T-helper 1 cell treated with Interleukin-12 subunit alpha and Interleukin-12 subunit beta and Interleukin-4 antibody, amounts not matched to agents 30 μg/mL and 1 μg/mL, for 36 hours (primary cell): Measurements from ENCODE around the gene EFCAB6.
"Not testable (repeated sequence)": the region's sequence is repeated elsewhere in the genome, so short reads cannot be mapped to it uniquely, and the experiment has no call there.

Experiments
- H3K27ac Mint-ChIP-seq: one replicate; pipeline ENCODE4 v1.8.0; 2021; ENCODE audit warnings: mild to moderate bottlenecking, mixed read lengths
- H3K27me3 Mint-ChIP-seq: one replicate; pipeline ENCODE4 v1.8.0; 2021; ENCODE audit warnings: low read depth, mixed read lengths
- H3K36me3 Mint-ChIP-seq: one replicate; pipeline ENCODE4 v1.8.0; 2021; ENCODE audit warnings: low read depth, mixed read lengths
- H3K4me1 Mint-ChIP-seq: one replicate; pipeline ENCODE4 v1.8.0; 2021; ENCODE audit warnings: low read depth, mixed read lengths
- H3K4me3 Mint-ChIP-seq: one replicate; pipeline ENCODE4 v1.8.0; 2021; ENCODE audit warnings: mild to moderate bottlenecking, moderate library complexity, mixed read lengths
- H3K9me3 Mint-ChIP-seq: one replicate; pipeline ENCODE4 v1.8.0; 2021; ENCODE audit warnings: mixed read lengths

The EFCAB6 gene

DNA sequence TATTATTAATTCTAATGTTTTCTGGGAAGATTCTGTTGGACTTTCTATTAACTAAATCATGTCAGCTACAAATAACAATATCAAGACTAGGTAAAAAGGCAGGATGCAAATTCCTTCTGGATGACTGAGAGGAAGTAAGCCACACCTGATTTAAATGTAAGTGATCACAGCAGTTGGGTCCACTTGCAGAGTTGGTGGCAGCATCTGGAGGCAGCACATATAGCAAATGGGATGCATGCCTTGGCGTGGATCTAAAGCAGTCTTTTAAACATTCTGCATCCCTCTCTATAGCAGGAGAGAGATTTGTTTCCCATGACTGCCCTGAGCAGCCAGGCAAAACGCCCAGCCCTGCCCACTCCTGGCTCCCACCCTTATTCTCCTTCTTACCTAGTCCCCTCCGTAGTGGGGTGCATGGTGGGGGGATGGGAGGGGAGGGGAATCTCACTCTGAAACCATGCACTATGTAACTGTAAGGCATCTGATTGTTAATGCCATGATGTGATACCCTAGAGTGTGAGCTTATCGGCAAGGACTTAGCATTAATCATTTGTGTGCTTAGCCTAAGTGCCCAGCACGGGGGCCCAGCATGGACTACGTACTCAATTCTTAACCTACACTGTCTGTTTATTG lies 130.3 kb downstream of the EFCAB6 start:
- Mint-ChIP-seq H3K36me3 (no peaks in the 10 kb centered on the region), H3K4me3 (no peak overlapping the region), H3K27me3 (peaks cover 5% of the 10 kb centered on the region), H3K27ac (no peak overlapping the region), H3K4me1 (no peaks in the 10 kb centered on the region), H3K9me3 (no peaks in the 10 kb centered on the region)

DNA sequence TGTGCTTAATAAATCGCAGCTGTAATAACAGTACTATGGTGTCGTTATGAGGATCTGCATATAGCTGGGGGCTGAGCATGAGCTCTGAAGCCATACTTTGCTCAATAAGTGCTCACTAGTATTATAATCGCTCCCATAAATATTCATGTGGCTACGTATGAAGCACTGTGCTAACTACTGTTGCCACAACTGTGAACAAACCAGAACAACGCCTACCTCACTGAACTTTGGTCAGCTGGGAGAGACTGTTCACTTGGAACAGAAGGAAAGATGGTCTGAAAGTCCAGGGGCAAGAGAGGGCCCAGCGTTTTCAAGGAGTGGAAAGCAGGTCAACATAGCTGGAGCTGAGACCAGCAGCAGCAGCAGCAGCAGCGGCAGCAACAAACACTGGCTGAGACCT lies 141.6 kb downstream of the EFCAB6 start:
- Mint-ChIP-seq H3K27ac (no peak overlapping the region), H3K27me3 (peaks cover 4% of the 10 kb centered on the region), H3K4me1 (no peaks in the 10 kb centered on the region), H3K4me3 (no peak overlapping the region), H3K9me3 (no peaks in the 10 kb centered on the region), H3K36me3 (no peaks in the 10 kb centered on the region)

DNA sequence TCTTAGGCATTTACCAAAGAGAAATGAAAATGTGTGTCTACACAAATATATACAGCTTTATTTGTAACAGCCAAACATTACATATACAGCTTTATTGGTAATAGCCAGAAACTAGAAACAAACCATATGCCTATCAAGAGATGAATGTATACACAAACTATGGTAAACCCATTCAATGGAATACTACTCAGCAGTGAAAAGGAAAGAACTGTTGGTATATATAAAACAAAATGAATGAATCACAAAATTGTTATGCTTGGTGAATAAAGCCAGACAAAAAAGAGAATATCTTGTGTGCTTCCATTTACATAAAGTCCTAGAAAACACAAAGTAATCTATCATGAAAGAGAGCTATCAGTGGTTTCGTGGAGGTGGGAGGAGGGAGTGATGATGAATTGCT lies 142.9 kb downstream of the EFCAB6 start:
- H3K4me1 Mint-ChIP-seq = no peaks in the 10 kb centered on the region
- no peaks in the 10 kb centered on the region for H3K9me3 Mint-ChIP-seq
- H3K36me3 Mint-ChIP-seq = no peaks in the 10 kb centered on the region
- H3K27me3 Mint-ChIP-seq = peaks cover 4% of the 10 kb centered on the region
- H3K27ac Mint-ChIP-seq = no peak overlapping the region
- H3K4me3 Mint-ChIP-seq = no peak overlapping the region

DNA sequence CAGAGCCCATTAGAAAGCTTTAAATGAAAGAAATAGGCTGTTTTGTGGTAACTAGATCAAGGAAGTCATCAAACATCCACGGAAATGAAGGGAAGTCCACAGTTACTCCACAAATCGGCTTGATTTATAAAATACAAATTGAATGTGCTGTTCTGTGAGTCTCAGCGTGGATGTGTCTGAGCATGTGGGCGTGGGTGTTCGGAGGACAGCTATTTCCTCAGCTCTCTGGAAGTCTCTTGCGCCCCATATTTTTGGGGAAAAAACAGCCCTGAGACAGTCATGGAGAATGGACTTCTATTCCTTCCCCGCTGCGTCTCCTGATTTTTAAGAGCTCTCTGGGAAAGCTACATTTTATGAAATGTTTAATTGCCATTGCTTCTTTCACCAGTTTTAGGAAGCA lies 144.4 kb downstream of the EFCAB6 start:
- no peaks in the 10 kb centered on the region for H3K9me3 Mint-ChIP-seq
- no peak overlapping the region for H3K4me3 Mint-ChIP-seq
- no peaks in the 10 kb centered on the region for H3K4me1 Mint-ChIP-seq
- no peaks in the 10 kb centered on the region for H3K36me3 Mint-ChIP-seq
- no peak overlapping the region for H3K27ac Mint-ChIP-seq
- H3K27me3 Mint-ChIP-seq = peaks cover 4% of the 10 kb centered on the region

DNA sequence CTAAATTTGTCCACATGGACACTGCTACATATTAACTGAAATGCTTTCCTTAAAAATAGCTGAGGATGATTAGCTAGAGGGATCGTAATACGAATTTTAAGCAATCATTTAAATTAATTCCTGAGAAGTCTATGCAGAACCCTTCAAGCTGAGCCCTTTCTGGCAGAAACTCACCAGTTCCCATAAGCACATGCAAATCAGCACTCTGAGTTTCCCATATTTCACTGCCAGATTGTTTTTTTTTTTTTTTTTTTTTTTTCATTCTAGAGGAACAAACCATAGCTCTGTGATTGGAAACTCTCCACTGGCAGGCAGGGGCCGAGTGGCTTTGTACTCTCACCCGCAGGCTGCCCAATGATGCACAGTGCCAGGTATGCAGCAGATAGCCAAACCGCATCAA lies 145.6 kb downstream of the EFCAB6 start:
- Mint-ChIP-seq H3K4me1 (no peaks in the 10 kb centered on the region), H3K27me3 (peaks cover 4% of the 10 kb centered on the region), H3K27ac (no peak overlapping the region), H3K9me3 (no peaks in the 10 kb centered on the region), H3K36me3 (no peaks in the 10 kb centered on the region), H3K4me3 (no peak overlapping the region)

DNA sequence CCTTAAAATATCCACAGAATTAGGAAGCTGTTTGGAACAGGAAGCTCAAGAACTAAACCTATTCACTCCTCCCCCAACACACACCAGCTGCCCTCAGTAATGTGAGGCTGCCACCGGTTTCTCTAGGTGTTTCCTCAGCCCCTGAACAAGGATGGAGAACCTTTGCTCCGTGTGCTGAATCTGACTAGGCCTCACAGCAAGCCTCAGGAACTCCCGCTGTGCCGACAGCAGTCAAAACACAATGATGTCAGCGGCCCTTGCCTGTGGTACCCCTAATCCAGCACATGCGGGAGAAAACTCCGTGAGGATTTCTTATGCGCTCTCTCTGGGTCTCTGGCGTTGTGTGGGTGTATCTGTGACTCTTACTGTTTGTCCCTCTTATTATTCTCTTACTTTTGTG lies 153.3 kb downstream of the EFCAB6 start:
- Mint-ChIP-seq H3K36me3 (no peaks in the 10 kb centered on the region), H3K4me3 (no peak overlapping the region), H3K9me3 (no peaks in the 10 kb centered on the region), H3K4me1 (no peaks in the 10 kb centered on the region), H3K27ac (no peak overlapping the region), H3K27me3 (no peaks in the 10 kb centered on the region)

DNA sequence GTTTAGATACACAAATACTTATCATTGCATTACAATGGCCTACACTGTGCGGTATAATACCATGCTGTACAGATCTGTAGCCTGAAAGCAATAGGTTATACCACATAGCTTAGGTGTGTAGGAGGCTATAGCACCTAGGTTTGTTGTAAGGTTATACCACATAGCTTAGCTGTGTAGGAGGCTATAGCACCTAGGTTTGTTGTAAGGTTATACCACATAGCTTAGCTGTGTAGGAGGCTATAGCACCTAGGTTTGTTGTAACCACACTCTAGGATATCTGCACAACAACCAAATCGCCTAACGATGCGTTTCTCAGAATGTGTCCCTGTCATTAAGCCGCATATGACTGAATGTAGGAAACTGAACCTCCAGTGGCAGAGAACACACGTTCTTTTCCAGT lies 155.5 kb downstream of the EFCAB6 start:
- not testable (repeated sequence) for H3K4me1 Mint-ChIP-seq, H3K9me3 Mint-ChIP-seq, H3K27me3 Mint-ChIP-seq, H3K4me3 Mint-ChIP-seq, H3K36me3 Mint-ChIP-seq, H3K27ac Mint-ChIP-seq

DNA sequence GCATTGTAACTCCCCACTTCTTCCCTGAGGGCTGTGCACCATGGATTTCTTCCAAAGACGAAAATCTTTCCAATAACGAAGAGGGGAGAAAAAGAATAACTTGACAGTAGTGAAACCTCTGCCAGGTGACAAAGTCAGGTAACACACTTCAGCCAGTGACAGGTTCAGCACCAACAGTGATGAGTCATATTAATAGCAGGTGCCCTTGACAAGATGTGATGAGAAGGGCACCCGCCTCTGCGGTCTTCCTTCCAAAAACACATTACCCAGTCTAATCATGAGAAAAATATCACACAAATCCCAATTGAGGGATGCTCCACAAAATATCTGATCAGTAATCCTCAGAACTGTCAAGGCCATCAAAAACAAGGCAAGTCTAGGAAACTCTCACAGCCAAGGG lies 157.8 kb downstream of the EFCAB6 start:
- Mint-ChIP-seq H3K4me1 (no peaks in the 10 kb centered on the region), H3K27me3 (peaks cover 7% of the 10 kb centered on the region), H3K4me3 (no peak overlapping the region), H3K9me3 (peaks cover 4% of the 10 kb centered on the region), H3K36me3 (no peaks in the 10 kb centered on the region), H3K27ac (no peak overlapping the region)

DNA sequence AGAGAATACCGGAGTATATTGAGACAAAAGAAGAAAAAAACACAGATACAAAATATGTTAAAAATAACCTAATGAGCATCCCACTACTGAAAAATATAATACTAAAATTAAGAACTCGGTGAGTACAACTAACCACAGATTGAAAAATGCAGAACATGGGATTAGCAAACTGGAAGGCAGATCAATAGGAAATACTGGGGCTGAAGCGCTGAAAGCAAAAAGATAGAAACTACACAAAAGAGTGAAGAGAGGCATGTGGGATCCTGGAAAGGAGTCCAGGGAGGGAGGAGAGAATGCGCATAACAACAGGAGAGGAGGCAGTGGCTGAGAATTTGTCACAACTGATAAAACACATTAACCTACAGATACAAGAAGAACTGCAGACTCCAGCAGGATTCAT lies 159.3 kb downstream of the EFCAB6 start:
- peaks cover 4% of the 10 kb centered on the region for H3K9me3 Mint-ChIP-seq
- H3K27me3 Mint-ChIP-seq = peaks cover 7% of the 10 kb centered on the region
- H3K36me3 Mint-ChIP-seq = no peaks in the 10 kb centered on the region
- no peak overlapping the region for H3K27ac Mint-ChIP-seq
- H3K4me1 Mint-ChIP-seq = no peaks in the 10 kb centered on the region
- H3K4me3 Mint-ChIP-seq = no peak overlapping the region

DNA sequence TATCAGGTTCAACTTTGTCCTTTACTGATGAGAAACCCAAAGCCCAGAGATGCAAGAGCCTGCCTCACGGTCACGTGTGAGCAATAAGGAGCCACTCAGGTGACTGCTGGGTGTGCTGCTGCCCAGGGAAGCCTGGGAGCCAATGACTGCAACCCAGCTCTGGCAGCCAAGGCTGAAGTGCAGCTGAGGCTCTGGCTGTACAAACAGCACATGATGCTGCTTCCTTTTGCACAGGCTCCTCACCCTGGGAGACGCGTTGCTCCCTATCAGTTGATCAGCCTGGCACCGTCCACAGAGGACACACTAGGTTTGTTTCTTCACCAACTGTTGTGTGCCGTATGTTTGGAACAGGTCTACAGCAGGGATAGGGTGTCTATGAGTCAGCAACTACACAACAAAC lies 168.7 kb downstream of the EFCAB6 start:
- Mint-ChIP-seq H3K4me1 (no peaks in the 10 kb centered on the region), H3K36me3 (peaks cover 3% of the 10 kb centered on the region), H3K9me3 (peaks cover 12% of the 10 kb centered on the region), H3K4me3 (no peak overlapping the region), H3K27ac (no peak overlapping the region), H3K27me3 (peaks cover 4% of the 10 kb centered on the region)

DNA sequence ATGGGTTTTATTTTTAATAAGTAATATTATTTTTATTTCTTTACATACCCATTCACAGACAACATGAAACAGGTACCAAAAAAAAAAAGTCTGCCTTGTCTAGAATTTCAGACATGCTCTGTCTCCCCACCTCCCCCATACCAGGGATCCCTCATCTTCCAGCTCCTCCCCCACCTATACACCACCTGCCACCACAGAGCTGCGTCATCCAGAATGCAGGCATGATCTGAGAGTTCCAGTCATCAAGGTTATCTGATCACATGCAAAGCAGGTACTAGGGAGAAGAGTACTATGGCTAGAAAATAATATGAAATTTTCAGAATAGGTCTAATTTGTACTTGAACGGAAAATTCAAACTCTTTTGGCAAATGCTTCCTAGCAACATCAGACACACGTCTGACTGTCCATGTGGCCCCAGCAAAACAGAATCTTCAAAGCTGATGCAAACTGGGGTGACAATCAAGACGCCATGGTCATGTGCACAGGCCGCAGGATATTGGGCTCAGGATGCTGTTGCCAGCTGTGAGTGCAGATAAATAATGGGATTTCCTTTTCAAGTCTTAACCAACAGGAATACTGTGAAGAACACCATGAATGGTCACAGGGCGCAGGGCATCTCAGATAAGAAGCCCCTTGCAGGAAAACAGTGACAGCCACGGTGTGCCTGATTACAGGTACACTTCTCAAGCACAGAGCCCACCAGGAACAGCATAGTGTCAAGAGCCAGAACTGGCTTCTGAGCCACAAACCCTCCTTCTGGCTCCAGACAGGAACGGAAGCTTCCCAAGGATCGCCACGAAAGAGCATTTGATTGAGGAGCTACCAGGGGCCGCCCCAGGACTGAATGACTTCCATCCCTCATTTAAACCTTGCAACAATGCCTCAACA lies 169.5 kb downstream of the EFCAB6 start:
- H3K27me3 Mint-ChIP-seq = peaks cover 4% of the 10 kb centered on the region
- H3K27ac Mint-ChIP-seq = no peak overlapping the region
- H3K4me3 Mint-ChIP-seq = no peak overlapping the region
- peaks cover 18% of the 10 kb centered on the region for H3K9me3 Mint-ChIP-seq
- H3K4me1 Mint-ChIP-seq = no peaks in the 10 kb centered on the region
- peaks cover 3% of the 10 kb centered on the region for H3K36me3 Mint-ChIP-seq

DNA sequence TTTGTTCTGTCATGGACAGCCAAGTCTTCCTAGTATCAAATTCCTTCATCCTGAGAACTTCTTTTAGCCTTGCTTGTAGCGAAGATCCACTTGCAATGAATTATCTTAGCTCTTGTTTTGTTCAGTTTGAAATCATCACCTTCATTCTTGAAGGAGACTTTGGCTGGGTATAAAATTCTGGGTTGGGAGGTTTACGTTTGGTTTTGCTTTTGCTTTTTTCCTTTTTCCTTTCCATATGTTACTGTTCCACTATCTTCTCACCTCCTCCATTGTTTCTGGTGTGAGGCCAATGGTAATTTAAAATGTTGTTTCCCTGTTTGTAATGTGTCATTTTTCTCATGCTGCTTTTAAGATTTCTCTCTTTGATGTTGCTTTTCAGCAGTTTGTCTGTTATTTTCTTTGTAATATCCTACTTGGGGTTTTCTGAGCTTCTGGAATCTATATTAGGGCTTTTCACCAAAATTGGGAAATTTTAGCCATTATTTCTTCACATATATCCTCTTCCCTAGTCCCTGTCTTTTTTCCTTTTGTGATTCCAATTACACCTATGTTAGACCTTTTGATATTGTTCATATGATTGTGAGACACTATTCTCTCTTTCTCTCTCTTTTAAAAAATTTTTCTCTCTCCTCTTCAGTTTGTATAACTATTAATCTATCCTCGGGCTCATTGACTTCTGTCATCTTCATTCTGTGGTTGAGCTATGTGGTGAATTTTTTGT lies 172.7 kb downstream of the EFCAB6 start:
- H3K4me3 Mint-ChIP-seq = no peak overlapping the region
- H3K4me1 Mint-ChIP-seq = no peaks in the 10 kb centered on the region
- no peak overlapping the region for H3K27ac Mint-ChIP-seq
- peaks cover 18% of the 10 kb centered on the region for H3K9me3 Mint-ChIP-seq
- H3K27me3 Mint-ChIP-seq = no peaks in the 10 kb centered on the region
- H3K36me3 Mint-ChIP-seq = peaks cover 3% of the 10 kb centered on the region

DNA sequence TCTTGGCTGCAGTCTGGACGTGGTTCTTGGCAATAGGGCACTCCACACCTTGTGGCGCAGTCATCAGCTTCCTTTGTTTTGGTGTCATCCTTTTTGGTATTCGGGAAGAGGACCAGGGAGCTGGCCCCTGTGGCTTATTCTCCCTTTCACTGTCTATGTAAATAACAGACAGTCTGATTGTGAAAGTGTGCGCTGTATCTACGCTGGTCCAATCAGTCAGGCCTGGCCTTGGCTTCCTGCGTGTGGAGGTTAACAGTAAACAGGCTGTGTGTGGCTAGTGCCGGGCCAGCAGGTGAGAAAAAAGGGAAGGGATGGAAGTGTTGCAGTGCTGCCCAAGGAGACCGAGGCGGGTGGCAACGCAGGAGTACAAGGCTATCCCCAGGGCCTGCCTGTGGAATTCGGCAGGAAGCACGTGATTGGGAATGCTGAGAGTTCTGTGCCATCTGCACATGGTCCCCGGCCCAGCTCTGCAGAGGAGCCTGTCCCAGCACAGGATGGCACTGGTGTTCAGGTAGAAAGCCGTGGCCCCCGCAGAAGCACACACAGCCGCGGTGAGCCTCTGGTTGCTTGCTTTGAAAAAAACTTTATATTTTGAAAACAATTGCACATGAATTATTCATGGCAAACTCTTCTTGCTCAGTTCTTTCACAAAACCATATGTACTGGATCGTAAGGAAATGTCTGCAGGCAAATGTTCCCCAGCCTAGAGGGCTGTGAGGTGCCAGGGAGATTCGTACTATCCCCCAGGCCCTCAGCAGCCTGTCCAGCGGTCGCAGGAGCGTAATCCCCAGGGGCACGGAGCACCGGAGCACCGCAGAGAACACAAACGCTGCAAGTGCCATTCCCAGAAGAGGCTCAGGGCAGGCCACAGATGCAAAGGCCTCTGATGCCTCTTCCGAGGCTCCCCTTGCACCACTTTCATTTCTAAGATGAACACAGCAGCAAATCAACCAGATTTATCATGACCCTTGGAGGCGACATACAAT lies 174.5 kb downstream of the EFCAB6 start:
- H3K4me3 Mint-ChIP-seq = no peak overlapping the region
- H3K36me3 Mint-ChIP-seq = peaks cover 3% of the 10 kb centered on the region
- H3K27me3 Mint-ChIP-seq = no peaks in the 10 kb centered on the region
- no peak overlapping the region for H3K27ac Mint-ChIP-seq
- H3K9me3 Mint-ChIP-seq = peaks cover 18% of the 10 kb centered on the region
- no peaks in the 10 kb centered on the region for H3K4me1 Mint-ChIP-seq

DNA sequence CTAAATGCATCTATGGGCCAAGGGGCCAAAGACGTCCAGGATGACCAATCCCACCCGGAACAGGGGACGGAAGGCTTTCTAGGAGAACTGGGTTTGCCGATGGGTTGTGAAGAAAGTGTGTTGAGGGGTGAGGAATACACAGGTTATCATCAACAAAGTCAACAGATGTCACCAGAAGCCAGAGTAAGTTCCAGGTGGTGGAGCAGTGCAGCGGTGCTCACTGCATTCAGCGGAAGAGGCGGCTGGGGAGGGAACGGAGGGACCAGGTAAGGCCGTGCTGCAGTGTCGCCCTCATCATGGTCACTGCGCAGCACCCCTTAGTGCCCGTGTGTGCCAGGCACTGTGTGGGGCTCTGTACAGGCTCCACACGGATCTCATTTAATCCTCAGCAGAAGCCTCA lies 176.0 kb downstream of the EFCAB6 start:
- no peaks in the 10 kb centered on the region for H3K4me1 Mint-ChIP-seq
- H3K27ac Mint-ChIP-seq = no peak overlapping the region
- H3K9me3 Mint-ChIP-seq = peaks cover 18% of the 10 kb centered on the region
- no peaks in the 10 kb centered on the region for H3K27me3 Mint-ChIP-seq
- peaks cover 3% of the 10 kb centered on the region for H3K36me3 Mint-ChIP-seq
- no peak overlapping the region for H3K4me3 Mint-ChIP-seq
